Measurements from ENCODE around the gene KIAA1958.

The KIAA1958 gene, protein sequence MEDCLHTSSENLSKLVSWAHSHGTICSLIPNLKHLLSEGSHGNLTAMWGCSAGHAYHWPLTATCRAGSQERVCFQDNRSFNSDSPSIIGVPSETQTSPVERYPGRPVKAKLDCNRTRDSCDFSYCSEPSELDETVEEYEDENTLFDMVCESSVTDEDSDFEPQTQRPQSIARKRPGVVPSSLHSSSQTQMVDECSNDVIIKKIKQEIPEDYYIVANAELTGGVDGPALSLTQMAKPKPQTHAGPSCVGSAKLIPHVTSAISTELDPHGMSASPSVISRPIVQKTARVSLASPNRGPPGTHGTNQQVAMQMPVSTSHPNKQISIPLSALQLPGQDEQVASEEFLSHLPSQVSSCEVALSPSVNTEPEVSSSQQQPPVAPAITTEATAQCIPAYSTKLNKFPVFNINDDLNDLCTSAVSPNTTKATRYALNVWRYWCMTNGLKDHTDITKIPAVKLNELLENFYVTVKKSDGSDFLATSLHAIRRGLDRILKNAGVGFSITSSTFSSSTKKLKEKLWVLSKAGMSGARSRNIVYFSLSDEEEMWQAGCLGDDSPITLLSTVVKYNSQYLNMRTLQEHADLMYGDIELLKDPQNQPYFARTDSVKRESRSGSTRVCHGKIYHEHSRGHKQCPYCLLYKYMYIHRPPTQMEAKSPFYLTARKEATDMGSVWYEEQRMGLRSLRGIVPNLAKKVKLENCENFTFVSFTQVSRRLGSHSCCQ
- 2.2 to 4.8 reads per million in 2 donors for total RNA-seq

DNA sequence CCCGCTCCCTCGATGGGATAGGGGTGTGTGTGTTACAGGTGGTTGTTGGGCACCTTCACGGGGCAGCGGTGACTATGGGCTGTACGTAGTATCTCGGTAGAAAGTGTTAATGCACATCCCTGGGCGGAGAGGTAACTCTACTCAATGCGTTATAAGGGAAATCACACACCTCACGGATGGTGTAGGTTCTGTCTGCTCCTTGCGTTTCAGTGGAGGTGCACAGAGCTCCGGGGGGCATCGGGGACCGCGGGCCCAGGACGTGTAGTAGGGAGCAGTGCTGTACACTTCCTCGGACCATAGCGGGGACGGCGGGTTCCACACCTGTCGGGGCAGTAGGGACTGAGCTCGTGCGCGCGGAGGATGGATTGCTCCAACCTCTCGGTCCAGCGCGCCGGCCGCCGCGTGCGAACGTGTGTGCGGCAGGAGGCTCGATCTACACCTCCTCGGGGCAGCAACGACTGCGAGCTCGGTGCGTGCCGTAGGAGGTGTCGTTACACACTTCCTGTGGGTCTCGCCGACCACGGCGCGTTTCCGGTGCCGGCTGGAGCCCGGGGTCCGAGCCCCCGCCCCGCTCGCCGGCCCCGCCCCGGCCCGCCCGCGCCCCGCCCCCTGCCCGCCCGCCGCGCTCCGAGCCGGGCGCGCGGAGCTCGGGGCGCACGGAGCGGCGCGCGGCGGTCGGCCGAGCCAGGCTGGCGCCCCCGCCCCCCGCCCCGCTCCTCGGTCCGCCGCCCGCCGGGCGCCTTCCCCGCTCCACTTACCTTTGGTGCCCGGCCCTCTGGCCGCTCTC lies at the start of gene KIAA1958:
TSS of gene KIAA1958 (plus strand) at position 607 of the 787 bp plus-strand sequence. CDS start 87,254 bp downstream, outside the sequence.
- peak; percentile 49 to 95 (median 69) for DNase-seq

DNA sequence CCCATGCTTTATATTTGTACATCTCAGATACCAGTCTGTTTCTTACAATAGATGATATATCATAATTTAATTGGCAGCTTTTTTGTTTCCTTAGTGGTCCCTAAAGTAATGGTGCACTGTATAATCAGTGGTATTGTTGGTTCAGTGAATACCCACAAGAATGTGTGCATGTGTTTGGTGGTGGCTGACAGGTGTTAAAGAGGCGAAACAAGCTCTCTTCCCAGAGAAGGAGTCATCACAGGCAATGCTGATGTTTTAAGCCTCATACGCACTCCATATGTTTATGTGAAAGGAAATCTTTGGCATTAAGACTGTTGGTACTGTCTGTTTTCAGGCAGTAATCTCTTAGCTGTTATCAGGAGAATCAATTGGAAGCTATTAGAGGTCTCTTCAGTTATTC lies 49.2 kb upstream of the KIAA1958 start:
- no peak for DNase-seq

DNA sequence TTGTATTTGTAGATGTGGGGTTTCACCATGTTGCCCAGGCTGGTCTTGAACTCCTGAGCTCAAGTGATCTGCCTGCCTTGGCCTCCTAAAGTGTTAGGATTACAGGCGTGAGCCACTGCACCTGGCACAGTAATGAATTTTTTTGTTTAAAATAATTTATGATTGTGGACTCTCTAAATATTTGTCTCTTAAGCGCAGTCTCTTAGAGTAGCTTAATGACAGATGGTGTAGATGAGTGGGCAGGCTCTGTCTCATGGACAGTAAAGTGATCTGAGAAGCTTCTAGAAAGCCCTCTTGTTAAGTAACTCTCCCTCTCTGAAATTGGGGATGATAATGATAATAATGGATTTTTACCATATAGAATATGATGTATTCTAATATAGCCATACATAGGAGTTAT lies 47.5 kb upstream of the KIAA1958 start:
- DNase-seq, result no peak

DNA sequence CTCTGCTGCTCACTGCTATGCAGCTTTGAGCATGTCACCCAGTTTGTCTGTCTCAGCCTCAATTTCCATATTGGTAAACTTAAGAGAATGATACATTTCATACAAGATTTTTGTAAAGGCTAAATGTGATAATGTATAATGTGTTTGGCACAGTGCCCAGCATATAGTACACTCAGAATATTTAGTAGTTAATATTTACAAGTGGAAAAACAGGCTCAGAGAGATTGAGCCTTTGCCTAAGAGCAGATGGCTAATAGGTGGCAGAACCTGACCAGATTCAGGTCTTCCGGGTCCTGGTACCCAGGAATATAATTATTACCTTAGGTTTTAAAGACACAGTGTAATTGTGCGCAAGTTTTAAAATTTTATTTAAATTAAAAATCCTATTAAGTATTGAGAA lies 46.8 kb upstream of the KIAA1958 start:
- no peak for DNase-seq

DNA sequence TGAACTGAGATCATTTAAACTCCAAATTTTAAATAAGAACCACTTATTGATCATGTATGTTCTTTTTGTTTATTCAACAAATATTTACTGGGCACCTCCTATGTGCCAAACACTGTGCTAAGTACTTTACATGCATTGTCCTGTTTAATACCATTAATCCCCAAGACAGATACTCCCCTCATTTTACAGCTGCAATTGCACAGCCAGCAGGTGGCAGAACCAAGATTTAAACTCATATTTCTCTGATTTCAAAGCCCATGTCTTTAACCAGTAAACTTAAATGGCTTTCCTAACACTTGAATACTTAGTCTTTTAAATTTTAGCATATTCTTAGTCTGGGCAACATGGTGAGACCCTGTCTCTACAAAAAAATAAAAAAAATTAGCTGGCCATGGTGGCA lies 43.4 kb upstream of the KIAA1958 start:
- DNase-seq, result peak in 1 of 5 experiments; percentile 39

DNA sequence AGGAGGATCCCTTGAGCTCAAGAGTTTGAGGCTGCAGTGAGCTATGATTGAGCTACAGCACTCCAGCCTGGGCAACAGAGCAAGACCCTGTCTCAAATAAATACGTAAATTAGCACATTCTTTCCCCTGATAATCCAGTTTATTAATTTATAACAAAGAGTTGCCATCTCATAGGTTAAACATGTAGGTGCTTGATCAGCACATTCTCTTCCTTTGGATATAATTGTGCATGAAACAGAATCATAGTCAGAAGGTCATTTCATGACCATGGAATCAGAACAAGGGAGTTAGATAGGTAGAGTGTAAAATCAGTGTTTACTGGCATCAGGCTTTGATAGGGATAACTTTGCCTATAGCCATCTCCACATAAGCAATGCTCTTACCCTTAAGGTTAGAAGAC lies 43.0 kb upstream of the KIAA1958 start:
- no peak for DNase-seq

DNA sequence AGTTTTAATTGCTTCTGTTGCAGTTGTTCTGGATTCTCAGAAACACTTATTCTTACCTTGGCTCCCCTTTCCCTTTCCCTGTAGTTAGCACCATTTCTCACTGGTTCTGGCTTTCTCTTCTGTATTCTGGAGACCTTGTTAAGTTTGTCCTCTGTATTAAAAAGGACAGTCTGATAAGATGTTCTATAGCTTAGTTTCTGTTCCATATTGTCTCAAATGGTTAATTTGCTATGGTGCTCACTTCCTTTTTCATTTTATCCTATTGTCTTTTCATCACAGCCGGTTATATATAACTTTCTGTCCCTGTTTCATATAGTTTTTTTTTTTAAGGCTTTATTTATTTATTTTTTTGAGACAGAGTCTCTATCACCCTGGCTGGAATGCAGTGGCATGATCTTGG lies 41.4 kb upstream of the KIAA1958 start:
- DNase-seq, result no peak

DNA sequence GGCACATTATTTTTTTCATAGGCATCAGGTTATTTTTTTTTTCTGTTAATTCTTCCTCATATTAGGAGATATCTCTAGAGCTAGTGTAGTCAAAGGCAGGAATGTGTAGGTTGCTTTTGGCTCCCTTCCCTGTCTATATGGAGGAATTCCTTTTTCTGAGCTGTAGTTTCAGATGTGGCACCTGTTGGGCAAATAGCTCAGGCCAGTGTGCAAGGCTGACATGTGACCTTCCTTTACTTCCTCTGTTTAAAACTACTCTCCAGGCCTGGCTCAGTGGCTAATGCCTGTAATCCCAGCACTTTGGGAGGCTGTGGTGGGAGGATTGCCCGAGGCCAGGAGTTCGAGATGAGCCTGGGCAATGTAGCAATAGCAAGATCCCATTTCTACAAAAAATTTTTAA lies 40.5 kb upstream of the KIAA1958 start:
- DNase-seq, result no peak

DNA sequence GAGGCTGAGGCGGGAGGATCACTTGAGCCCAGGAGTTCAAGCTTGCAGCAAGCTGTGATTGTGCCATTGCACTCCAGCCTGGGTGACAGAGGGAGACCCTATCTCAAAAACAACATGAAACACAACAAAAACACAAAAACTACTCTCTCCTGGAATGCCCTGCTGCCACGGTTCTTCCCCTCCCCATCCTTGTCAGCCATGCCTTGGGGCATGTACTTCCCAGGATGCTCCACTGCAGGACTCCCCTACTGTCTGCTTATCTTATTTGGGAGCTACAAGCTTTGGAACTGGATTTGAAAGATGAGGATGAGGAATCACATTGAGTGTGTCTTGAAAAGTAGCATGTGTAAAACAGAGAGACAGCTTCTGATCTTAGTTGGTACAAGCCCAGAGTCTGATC lies 40.1 kb upstream of the KIAA1958 start:
- DNase-seq, result no peak

DNA sequence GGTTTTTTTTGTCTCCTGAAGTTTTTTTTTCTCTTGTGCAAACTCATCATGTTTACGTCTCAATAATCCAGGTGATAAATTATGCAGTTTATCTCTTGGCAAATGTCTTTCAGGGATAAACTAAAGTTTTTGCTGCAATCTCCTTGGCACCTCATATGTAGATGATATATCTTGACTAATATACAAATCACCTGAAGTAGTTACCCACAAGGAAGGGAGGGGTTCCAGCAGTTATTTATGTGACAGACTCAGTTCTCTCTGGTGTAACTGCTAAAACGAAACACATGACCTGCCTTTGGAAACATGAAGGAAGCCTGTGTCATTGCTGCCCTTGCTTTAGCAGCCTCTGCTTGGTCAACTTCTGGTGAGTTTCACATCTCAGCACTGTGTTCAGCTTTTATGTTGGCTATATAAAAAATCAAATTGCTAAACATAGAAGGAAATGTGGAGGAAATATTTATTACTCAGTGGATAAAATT lies 39.3 kb upstream of the KIAA1958 start:
- DNase-seq, result no peak

DNA sequence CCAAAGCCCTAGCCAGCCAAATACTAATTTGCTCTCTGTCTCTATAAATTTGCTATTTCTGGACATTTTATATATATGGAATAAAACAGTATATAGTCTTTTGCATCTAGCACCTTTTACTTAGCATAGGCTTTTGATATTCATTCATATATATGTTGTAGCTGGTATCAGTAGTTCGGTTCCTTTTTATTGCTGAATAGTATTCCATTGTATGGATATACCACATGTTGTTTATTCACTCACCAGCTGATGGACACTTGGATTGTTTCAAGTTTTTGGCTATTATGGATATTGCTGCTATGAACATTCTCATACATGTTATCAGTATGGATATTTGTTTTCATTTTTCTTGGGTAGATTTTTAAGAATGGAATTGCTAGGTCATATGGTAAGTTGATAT lies 23.8 kb upstream of the KIAA1958 start:
- no peak for DNase-seq

DNA sequence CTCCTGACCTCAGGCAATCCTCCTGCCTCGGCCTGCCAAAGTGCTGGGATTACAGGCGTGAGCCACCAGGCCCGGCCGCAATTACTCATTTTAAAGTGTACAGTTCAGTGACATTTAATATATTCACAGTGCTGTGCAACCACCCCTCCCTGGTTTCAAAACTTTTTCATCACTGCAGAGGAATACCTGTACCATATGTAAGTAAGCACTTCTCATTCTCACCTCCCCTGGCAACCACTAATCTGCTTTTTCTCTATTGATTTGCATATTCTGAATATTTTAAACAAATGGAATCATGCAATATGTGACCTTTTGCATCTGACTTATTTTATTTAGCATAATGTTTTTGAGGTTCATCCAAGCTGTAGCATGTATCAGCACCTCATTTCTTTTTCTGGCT lies 21.3 kb upstream of the KIAA1958 start:
- no peak for DNase-seq

DNA sequence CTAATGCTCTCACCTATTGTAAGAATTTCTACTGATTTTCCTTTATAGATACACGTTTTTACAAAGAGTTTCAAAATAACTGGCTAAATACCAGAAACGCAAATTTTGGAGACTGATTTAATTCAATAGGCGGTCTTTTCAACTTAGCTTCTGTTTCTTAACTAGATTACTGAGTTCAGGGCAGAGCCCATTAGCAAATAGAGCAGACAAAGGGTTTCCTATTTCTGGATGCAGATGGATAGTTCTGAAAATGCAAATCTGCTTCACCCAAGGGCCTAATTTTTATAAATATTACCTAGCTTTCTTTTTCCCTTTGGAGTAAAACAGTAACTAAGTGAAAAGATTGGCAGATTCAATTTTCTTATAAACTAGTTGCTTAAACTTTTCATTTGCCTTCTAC lies 13.6 kb upstream of the KIAA1958 start:
- DNase-seq, result no peak

DNA sequence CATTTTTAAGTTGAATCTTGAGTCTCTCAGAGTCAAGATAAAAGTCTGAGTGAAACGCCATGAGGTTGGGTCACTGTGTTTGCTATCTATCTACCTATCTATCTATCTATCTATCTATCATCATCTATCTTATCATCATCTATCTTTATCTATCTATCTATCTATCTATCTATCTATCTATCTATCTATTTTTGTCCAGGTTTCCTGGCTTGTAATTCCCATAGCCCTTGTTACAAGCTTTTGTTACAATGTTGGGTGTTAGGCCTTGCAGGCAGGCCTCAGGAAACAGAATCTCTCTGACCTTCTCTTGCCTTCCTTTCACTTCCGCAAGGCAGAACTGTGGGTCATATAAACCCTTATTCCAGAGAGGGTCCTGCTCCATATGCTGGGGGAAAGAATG lies 12.6 kb upstream of the KIAA1958 start:
- DNase-seq, result no peak

DNA sequence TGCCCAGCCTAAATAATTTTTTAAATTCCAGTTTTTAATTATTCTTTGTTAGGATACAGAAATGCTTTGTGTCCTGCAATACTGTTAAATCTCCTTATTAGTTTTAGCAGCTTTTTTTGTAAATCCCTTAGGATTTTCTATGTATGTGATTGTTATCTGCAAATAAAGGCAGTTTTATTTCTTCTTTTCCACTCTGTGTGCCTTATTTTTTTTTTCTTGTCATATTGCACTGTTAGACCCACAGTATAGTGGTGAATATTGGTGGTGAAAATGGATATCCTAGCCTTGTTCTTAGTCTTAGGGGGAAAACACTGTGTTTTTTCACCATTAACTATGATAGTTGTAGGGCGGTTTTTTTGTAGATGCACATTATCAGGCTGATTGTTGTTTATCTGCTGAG lies 11.3 kb upstream of the KIAA1958 start:
- DNase-seq, result no peak

DNA sequence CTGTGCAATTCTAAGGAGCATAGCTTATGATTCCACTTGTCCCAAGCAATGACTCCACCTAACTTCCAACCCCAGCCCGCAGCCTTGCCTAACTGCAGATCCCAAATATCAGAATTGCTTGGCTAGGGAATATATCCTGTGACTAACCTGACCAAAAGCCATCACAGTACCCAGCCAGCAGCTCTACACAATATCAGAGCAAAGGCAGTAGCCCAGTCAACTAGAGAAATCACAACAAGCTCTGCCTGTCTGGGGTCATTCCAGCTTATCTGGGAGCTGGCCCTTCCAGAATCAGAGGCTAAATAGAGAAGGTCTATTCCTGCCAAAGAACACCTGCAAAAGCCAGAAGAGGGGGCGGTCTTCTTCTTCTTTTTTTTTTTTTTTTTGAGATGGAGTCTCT lies 9.3 kb upstream of the KIAA1958 start:
- no peak for DNase-seq

DNA sequence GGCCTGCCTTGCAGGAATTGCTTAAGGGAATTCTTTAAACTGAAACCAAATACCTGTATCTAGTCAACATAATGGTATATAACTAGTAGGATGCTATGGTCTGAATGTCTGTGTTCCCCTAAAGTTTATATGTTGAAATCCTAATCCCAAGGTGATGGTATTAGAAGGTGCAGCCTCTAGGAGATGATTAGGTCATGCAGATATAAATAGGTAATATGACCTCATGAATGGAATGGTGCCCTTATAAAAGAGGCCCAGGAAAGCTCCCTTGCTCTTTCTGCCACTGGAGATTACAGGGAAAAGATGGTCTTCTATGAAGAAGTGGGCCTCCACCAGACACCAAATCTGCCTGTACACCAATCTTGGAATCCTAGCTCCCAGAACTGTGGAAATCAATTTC lies 7.4 kb upstream of the KIAA1958 start:
- DNase-seq, result no peak

DNA sequence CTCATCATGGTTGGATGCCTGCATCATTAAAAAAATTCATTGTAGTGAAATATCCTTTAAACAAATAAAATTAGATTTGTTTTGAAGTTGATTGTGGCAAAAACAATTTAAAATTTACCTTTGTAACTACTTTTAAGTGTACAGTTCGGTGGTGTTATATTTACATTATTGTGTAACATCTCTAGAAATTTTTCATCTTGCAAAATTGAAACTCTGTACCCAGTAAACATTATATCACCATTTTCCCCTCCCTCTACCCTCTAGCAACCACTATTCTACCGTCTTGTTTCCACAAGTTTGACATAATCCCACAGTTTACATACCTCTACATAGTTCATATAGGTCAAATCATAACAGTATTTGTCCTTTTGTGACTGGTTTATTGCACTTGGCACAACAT lies 2.0 kb upstream of the KIAA1958 start:
- DNase-seq, result no peak

DNA sequence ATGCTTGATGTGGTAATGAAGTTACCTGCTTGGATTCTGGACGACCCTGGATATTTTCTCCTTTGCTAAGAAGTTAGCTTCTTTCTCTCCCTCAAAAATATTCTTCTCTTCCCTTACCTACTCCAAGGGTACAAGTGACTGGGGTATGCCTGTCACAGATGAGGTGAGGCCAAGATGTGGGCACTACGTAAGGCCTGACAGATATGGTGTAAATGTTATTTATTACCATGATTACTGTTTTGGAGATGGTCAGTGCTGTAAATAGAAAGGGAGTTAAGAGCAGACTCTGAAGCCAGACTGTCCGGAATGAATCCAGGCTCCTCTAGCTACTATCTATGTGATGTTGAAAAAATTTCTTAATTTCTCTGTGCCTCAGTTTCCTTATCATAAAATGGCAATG lies 1.1 kb upstream of the KIAA1958 start:
- DNase-seq, result no peak

DNA sequence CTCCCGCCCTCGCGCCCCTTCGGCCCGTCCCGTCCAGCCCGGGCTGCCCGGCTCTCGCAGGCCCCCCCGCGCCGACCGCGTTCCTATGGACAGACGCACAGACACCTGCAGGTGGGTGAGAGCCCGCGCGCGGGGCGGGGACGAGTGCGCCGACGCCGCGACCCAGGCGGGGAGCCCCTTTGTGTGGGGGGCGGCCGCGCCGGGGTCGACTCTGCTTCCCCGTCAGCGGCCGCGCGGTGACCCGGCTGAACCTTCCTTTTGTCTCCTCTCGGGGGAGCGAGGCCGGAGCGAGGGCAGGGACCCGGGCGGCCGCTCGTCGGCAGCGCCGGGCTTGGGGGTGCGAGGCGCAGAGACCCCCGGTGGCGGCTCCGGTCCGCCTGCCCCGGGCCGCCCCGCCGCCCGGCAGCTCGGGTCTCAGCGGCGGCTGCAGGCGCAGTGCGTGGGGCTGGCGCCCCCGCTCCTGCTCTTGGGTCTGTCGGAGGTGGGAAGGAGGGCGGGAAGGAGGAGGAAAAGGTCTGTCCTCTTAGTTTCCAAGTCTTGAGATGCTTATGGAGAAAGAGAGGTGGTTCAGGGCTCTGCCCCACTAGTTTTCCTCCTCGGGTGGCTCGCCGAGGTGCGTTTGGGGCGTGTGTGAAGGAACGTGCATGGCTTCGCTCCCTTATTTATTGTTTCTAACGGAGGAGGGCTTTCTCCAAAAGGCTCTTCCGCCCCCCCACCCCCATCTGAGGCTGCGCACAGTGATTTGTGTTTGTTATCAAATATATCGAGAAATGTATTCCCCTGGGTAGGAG lies 576 bp downstream of the KIAA1958 start:
- peak; percentile 11 to 75 (median 30) for DNase-seq

DNA sequence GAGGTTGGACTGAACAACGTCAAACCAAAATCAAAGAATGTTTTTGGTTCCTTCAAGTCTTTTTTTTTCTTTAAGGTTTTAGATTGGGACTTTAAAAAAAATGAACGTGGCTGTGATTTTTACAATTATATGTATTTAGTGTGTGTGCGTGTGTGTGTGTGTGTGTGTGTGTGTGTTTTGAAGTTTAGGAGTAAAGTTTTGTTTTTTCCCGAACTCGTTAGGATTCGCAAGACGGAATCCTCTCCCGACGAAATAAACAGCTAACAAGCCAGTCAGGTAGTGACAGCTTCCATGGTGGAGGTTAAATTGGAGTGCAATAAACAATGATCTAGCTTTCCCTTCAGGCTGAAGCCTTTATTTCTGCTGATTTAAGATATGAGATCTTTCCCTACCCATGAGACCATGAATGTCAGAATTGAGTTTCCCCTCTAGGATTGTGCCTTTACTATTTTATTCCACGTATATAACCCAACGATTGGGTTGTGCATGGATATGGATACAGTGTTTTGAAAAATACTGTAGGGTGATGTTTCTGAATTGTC lies 1.2 kb downstream of the KIAA1958 start:
- DNase-seq, result no peak

DNA sequence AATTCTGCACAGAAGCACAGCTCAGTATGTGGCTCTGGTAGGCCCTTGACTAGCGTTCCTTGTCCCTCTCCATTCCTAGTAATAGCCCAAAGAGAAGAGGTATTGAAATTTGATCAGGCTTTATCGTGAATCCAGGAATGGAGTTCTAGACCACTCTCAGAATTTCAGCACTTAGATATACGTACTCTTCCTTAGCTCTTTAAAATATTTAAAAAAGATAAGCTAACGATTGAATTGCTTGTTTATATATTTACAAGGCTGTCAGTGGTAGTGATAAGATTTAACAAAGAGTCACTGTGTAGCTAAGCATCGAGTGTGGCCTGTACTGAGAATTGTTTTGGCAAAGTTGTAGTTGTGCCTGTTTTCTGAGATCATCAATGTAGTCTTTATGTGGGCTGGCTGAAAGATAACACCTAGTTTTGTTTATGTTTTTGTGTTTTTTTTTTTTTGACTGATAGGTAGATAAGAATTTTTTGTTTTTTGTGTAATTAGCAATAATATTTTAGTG lies 2.5 kb downstream of the KIAA1958 start:
- DNase-seq, result no peak
